GM06990 (cell line): ENCODE measurements around the gene TMEM165.
"Not testable (repeated sequence)": the region's sequence is repeated elsewhere in the genome, so short reads cannot be mapped to it uniquely, and the experiment has no call there.

ENCODE experiments used
- DNase-seq: peaks from one replicate; pipeline ENCODE4 v3.0.0-alpha.2; 2011; ENCODE audit not compliant: insufficient read length; ENCODE audit errors: extremely low read depth
- H3K27me3 ChIP-seq: replicated peaks from 2 replicates; pipeline ENCODE4 v1.6.0; 2011; ENCODE audit warnings: low read length; ENCODE audit not compliant: control insufficient read depth, insufficient read depth
- H3K36me3 ChIP-seq: 2 replicates; pipeline ENCODE4 v1.5.1; 2011; ENCODE audit warnings: low read length; ENCODE audit not compliant: control insufficient read depth, insufficient read depth
- H3K4me3 ChIP-seq: replicated peaks from 2 replicates; pipeline ENCODE4 v1.5.1; 2011; ENCODE audit warnings: low read depth, mild to moderate bottlenecking, control low read depth, low read length
- CTCF ChIP-seq: IDR thresholded peaks from 2 replicates; pipeline ENCODE4 v1.5.1; 2011; ENCODE audit warnings: low read length, control low read depth, mild to moderate bottlenecking, inconsistent platforms; ENCODE audit not compliant: insufficient read depth, poor library complexity, severe bottlenecking

The TMEM165 gene

DNA sequence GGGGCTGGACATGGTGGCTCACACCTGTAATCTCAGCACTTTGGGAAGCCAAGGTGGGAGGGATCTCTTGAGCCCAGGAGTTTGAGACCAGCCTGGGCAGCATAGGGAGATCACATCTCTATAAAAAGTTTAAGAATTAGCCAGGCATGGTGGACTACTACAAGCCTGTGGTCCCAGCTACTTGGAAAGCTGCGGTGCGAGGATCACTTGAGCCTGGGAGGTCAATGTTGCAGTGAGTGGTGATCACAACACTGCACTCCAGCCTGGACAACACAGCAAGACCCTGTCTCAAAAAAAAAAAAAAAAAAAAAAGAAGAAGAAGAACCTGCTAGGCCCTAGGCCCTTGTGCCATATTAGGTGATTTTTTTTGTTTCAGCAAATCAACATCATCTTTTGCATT lies 37.5 kb upstream of the TMEM165 start:
- no peak overlapping the region for H3K4me3 ChIP-seq
- no peak for TF ChIP-seq CTCF
- no peaks in the 10 kb centered on the region for H3K36me3 ChIP-seq
- no peak for DNase-seq
- no peaks in the 10 kb centered on the region for H3K27me3 ChIP-seq

DNA sequence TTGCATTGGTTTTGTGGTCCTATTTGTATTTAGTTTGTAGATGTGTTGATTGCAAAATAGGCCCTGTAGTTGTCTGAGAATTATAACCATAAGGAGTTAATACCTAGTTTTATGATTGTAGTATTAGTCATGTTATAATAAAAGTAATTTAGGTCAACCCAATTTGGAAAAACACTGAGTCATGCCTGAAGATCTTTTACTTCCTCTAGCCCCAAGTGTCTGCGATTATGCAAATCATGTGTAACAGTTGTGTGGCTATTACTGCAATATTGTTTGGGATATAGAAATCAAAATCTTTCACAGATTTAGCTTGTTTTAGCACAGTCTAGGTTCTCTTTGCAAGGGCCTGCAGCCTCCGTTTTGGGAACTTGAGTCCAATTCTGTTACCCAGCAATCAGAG lies 37.1 kb upstream of the TMEM165 start:
- no peaks in the 10 kb centered on the region for H3K36me3 ChIP-seq
- no peak for TF ChIP-seq CTCF
- no peaks in the 10 kb centered on the region for H3K27me3 ChIP-seq
- DNase-seq, result peak; percentile 25
- no peak overlapping the region for H3K4me3 ChIP-seq

DNA sequence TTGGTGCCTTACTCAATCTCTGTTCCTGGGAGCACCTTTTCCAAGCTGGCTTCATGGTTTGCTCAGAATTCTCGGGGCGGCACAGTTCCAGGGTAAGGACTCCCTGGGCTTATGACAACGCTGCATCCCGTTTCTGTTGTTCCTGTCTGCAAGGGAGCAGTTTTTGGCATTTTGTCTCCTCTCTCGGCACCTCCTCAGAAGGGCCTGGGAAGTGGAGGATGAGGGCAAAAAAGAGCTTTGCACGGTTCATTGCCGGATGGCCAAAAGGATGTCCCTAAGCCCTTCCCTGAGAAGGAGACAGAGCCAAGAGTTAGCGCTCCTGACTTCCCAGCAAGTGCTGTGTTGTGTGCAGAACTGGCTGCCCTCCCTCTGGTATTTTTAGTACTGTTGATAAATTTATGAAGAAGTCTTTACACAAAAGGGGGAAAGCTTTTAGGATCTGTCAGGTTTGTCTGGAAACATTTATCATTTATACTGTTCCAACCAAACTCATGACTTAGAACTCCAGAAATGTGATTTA lies 36.3 kb upstream of the TMEM165 start:
- no peak for TF ChIP-seq CTCF
- Histone ChIP-seq H3K36me3 (no peaks in the 10 kb centered on the region), H3K27me3 (no peaks in the 10 kb centered on the region), H3K4me3 (no peak overlapping the region)
- DNase-seq, result no peak

DNA sequence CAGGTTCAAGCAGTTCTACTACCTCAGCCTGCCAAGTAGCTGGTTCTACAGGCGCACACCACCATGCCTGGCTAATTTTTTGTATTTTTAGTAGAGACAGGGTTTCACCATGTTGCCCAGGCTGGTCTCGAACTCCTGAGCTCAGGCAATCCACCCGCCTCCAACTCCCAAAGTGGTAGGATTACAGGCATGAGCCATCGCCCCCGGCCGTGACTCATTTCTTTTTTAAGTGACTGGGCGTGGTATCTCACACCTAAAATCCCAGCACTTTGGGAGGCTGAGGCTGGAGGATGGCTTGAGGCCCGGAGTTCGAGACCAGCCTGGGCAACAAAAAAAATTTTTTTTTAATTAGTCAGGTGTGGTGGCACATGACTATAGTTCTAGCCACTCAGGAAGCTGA lies 32.8 kb upstream of the TMEM165 start:
- H3K36me3 ChIP-seq, H3K27me3 ChIP-seq, DNase-seq, H3K4me3 ChIP-seq: not testable (repeated sequence)

DNA sequence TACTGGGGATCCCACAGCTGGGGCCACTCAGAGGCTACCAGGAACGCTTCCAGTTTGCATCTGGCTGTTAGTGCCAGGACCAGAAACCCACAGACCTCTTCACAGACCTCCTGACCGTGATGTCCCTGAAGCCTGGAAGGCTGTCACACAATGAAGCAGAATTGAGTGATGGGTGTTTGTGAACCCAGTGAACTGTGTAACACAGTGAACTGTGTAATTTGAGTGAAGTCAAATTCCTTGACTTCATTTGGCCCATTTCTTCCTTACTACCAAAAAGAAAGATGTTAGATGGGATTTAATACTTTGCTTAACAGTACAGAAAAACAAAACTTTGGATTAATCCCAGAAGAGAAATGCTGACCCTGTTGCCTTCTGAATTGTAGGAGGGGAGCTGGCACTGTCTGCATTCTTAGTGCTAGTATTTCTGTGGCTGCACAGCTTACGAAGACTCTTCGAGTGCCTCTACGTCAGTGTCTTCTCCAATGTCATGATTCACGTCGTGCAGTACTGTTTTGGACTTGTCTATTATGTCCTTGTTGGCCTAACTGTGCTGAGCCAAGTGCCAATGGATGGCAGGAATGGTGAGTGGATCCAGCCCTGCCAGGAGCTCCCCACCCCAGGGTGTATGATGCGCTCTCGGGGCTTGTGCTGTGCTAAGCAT lies 31.9 kb upstream of the TMEM165 start:
- Histone ChIP-seq H3K4me3 (no peak overlapping the region), H3K27me3 (no peaks in the 10 kb centered on the region), H3K36me3 (no peaks in the 10 kb centered on the region; the same call in 1 of the 2 replicates)
- TF ChIP-seq CTCF, result no peak
- DNase-seq, result no peak

DNA sequence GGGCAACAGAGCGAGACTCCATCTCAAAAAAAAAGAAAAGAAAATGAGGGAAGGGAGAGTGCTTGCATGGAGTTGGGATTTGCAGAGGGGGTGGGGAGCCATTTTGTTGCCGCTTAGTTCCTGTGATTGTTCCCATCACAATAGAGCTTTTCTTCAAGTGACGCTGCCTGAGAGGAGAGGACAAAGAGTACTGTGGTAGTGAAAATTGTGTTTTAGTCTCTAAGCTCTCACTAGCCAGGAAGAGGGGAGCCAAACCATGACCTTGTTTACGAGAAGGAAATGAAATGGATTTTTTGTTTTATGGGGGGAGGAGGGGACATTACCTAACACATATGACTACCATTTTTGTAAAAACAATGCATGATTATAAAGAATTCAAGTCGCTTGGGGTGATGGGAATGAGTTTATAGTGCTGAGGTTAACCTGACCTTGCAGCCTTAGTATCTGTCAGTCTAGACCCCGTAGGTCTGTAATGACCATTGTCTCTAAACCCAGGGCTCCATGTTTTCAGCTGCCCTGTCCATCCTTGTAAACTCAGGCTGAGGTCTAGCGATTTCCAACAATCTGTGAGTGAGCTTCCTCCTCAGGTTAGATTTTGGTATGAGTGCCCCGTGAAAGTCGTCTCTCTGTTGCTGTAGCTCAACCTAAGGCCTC lies 30.9 kb upstream of the TMEM165 start:
- Histone ChIP-seq H3K36me3 (no peaks in the 10 kb centered on the region; the same call in 1 of the 2 replicates), H3K4me3 (no peak overlapping the region), H3K27me3 (no peaks in the 10 kb centered on the region)
- DNase-seq, result no peak
- no peak for TF ChIP-seq CTCF
